ENCODE results near the gene DAAM1.

Gene DAAM1

GRCh38 chr14:59228421-59228820 is 40.0 kb downstream of the DAAM1 start:
- DNase-seq, result no peak

- DNase-seq, result no peak
Measured at GRCh38 chr14:59229653-59230406, 41.4 kb downstream of the DAAM1 start.

- no peak for DNase-seq
Measured at GRCh38 chr14:59236195-59236594, 47.7 kb downstream of the DAAM1 start.

GRCh38 chr14:59238216-59238615 is 49.7 kb downstream of the DAAM1 start:
- no peak for DNase-seq

GRCh38 chr14:59239022-59239421 is 50.6 kb downstream of the DAAM1 start:
- DNase-seq, result no peak

- DNase-seq, result no peak
Measured at GRCh38 chr14:59240356-59240755, 51.9 kb downstream of the DAAM1 start.

GRCh38 chr14:59241121-59241520 is 52.7 kb downstream of the DAAM1 start:
- no peak for DNase-seq

- no peak for DNase-seq
Measured at GRCh38 chr14:59243174-59243573, 54.7 kb downstream of the DAAM1 start.

GRCh38 chr14:59244581-59244980 is 56.1 kb downstream of the DAAM1 start:
- DNase-seq, result no peak

GRCh38 chr14:59245809-59246295 is 57.4 kb downstream of the DAAM1 start:
- DNase-seq, result no peak

GRCh38 chr14:59246566-59246965 is 58.1 kb downstream of the DAAM1 start:
- no peak for DNase-seq

- no peak for DNase-seq
Measured at GRCh38 chr14:59247801-59248584, 59.5 kb downstream of the DAAM1 start.

- DNase-seq, result no peak
Measured at GRCh38 chr14:59249029-59249428, 60.6 kb downstream of the DAAM1 start.

- no peak for DNase-seq
Measured at GRCh38 chr14:59251811-59252771, 63.6 kb downstream of the DAAM1 start.

GRCh38 chr14:59252772-59253500 is 64.5 kb downstream of the DAAM1 start:
- DNase-seq, result no peak

GRCh38 chr14:59253527-59253926 is 65.1 kb downstream of the DAAM1 start:
- no peak for DNase-seq

GRCh38 chr14:59254146-59254910 is 65.9 kb downstream of the DAAM1 start:
- no peak for DNase-seq

- DNase-seq, result no peak
Measured at GRCh38 chr14:59254911-59255545, 66.6 kb downstream of the DAAM1 start.

GRCh38 chr14:59256331-59256730 is 67.9 kb downstream of the DAAM1 start:
- no peak for DNase-seq

GRCh38 chr14:59261334-59261733 is 72.9 kb downstream of the DAAM1 start:
- DNase-seq, result no peak

Measured in DMS 273 treated with DMSO at 0.1 percent for 48 hours (cell line).